ENCODE results near the gene TRIP10.

GRCh38 chr19:6693681-6694080, 45.8 kb upstream of the TRIP10 start:
- TF ChIP-seq, protein P1, sequence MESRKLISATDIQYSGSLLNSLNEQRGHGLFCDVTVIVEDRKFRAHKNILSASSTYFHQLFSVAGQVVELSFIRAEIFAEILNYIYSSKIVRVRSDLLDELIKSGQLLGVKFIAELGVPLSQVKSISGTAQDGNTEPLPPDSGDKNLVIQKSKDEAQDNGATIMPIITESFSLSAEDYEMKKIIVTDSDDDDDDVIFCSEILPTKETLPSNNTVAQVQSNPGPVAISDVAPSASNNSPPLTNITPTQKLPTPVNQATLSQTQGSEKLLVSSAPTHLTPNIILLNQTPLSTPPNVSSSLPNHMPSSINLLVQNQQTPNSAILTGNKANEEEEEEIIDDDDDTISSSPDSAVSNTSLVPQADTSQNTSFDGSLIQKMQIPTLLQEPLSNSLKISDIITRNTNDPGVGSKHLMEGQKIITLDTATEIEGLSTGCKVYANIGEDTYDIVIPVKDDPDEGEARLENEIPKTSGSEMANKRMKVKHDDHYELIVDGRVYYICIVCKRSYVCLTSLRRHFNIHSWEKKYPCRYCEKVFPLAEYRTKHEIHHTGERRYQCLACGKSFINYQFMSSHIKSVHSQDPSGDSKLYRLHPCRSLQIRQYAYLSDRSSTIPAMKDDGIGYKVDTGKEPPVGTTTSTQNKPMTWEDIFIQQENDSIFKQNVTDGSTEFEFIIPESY (IDR thresholded peaks at IDR 0.05) = no peak
- TF ChIP-seq NFIC (IDR thresholded peaks at IDR 0.05; ENCODE audit: low read depth, low read length) (no peak), POLR2AphosphoS5 (IDR thresholded peaks at IDR 0.05; ENCODE audit: low read length) (no peak), CEBPB (IDR thresholded peaks at IDR 0.05; ENCODE audit: borderline replicate concordance in 1 of 2, low read depth in 2 of 2, low read length in 2 of 2) (no peak), EGR1 (IDR thresholded peaks at IDR 0.05; ENCODE audit: borderline replicate concordance in 1 of 2, low read depth in 2 of 2, low read length in 2 of 2) (no peak), CTCF (IDR thresholded peaks at IDR 0.05 in 2 of 3, conservative IDR thresholded peaks at IDR 0.05 in 1 of 3; ENCODE audit: control insufficient read depth in 2 of 3, extremely low read depth in 1 of 3, insufficient read depth in 1 of 3, low read depth in 3 of 3, low read length in 3 of 3) (no peak), YY1 (IDR thresholded peaks at IDR 0.05; ENCODE audit: low read depth, low read length) (no peak), EP300 (IDR thresholded peaks at IDR 0.05; ENCODE audit: borderline replicate concordance in 1 of 2, control insufficient read depth in 1 of 2, low read depth in 2 of 2, low read length in 2 of 2) (no peak)
- TF ChIP-seq, protein P2, sequence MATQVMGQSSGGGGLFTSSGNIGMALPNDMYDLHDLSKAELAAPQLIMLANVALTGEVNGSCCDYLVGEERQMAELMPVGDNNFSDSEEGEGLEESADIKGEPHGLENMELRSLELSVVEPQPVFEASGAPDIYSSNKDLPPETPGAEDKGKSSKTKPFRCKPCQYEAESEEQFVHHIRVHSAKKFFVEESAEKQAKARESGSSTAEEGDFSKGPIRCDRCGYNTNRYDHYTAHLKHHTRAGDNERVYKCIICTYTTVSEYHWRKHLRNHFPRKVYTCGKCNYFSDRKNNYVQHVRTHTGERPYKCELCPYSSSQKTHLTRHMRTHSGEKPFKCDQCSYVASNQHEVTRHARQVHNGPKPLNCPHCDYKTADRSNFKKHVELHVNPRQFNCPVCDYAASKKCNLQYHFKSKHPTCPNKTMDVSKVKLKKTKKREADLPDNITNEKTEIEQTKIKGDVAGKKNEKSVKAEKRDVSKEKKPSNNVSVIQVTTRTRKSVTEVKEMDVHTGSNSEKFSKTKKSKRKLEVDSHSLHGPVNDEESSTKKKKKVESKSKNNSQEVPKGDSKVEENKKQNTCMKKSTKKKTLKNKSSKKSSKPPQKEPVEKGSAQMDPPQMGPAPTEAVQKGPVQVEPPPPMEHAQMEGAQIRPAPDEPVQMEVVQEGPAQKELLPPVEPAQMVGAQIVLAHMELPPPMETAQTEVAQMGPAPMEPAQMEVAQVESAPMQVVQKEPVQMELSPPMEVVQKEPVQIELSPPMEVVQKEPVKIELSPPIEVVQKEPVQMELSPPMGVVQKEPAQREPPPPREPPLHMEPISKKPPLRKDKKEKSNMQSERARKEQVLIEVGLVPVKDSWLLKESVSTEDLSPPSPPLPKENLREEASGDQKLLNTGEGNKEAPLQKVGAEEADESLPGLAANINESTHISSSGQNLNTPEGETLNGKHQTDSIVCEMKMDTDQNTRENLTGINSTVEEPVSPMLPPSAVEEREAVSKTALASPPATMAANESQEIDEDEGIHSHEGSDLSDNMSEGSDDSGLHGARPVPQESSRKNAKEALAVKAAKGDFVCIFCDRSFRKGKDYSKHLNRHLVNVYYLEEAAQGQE (IDR thresholded peaks at IDR 0.05; ENCODE audit: low read depth, low read length) = no peak
- TF ChIP-seq, protein P3, sequence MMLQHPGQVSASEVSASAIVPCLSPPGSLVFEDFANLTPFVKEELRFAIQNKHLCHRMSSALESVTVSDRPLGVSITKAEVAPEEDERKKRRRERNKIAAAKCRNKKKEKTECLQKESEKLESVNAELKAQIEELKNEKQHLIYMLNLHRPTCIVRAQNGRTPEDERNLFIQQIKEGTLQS (IDR thresholded peaks at IDR 0.05; ENCODE audit: borderline replicate concordance, extremely low read depth, low read depth, low read length) = no peak

Data from GM12878 (cell line).